ENCODE measurements around the gene DMD. TPM values are rescaled to one million over a fixed set of nuclear protein-coding genes. Genes with fewer than 3 reads are reported as not detected.

The DMD gene
- total and polyA plus RNA-seq, 2 of the 8 experiments (the other 6 are each of a cell fraction or from before 2014, with no cell fraction given) = 4.8 to 7.4 TPM

GRCh38 chrX:32852203-32852602 is 359.1 kb downstream of the DMD start (continued):
- TF ChIP-seq PHF8 (conservative IDR thresholded peaks at IDR 0.05; ENCODE audit: low read depth, low read length) = no peak

DNA sequence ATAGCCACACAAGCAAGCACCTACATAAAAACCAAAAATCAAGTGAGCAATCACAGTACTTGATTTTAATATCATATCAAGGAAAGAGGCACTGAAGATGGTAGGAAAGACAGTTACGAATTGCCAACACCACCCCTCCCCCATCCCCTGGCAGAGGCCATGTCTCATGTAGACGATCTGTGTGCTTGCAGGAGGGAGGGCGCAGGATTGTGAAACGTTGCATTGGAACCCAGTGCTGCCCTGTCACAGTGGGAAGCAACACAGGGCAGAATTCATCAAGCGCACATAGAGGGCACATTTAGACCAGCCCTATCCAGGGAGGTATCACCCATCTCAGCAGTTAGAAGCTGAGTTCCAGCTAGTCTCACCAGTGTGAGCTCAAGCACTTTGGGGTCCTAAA is 359.8 kb downstream of the DMD start:
- H2BK5ac ChIP-seq (ENCODE audit: low read depth, low read length) = no peak overlapping the region
- no peak overlapping the region for H4K8ac ChIP-seq (ENCODE audit: extremely low read depth, insufficient read depth, low read length)
- no peaks in the 10 kb centered on the region for H3K79me2 ChIP-seq (ENCODE audit: control insufficient read depth in 1 of 2, insufficient read depth in 2 of 2, low read length in 2 of 2)
- CTCF ChIA-PET (ENCODE audit: partially characterized antibody) = no interaction called here
- no peak overlapping the region for H2AK5ac ChIP-seq (ENCODE audit: low read depth, low read length)
- DNase-seq (ENCODE audit: low read depth in 1 of 2, low spot score in 2 of 2) (no peak), FAIRE-seq (no peak)
- H2BK120ac ChIP-seq (replicated peaks; ENCODE audit: low read depth, low read length) = no peak overlapping the region
- no CpG with 5 or more reads among the region's 5 CpGs for WGBS, 2 experiments (ENCODE audit: extremely low coverage in 1 of 2, insufficient coverage in 1 of 2, insufficient read length in 1 of 2, insufficient replicate concordance in 2 of 2, low coverage in 1 of 2, low lambda C conversion rate in 2 of 2, missing lambda C conversion rate in 1 of 2)
- no peak overlapping the region for H3K56ac ChIP-seq (replicated peaks; ENCODE audit: insufficient read length, low read depth, low read length)
- no peaks in the 10 kb centered on the region for H3K4me1 ChIP-seq (replicated peaks in 1 of 4; ENCODE audit: control insufficient read depth in 3 of 4, insufficient read depth in 4 of 4, low read length in 3 of 4)
- H2AFZ ChIP-seq (ENCODE audit: low read length) = no peak overlapping the region
- H3K18ac ChIP-seq (ENCODE audit: extremely low read depth, low read length) = no peak overlapping the region
- H2BK20ac ChIP-seq (ENCODE audit: low read length) = no peak overlapping the region
- H3K9ac ChIP-seq (replicated peaks in 1 of 4; ENCODE audit: extremely low read depth in 1 of 4, low read depth in 3 of 4, low read length in 3 of 4) = no peak overlapping the region
- no peak overlapping the region for H3K4ac ChIP-seq (replicated peaks; ENCODE audit: insufficient read length, low read depth, low read length)
- H3K4me2 ChIP-seq (ENCODE audit: insufficient read depth in 1 of 2, low read depth in 2 of 2, low read length in 2 of 2) = no peak overlapping the region
- no peak overlapping the region for H3K14ac ChIP-seq (ENCODE audit: insufficient read length)
- no peak overlapping the region for H2BK15ac ChIP-seq (ENCODE audit: low read length)
- H3K27ac ChIP-seq (ENCODE audit: low read depth, low read length) = no peak overlapping the region
- no peaks in the 10 kb centered on the region for H3K79me1 ChIP-seq (ENCODE audit: low read depth, low read length)
- H3K23me2 ChIP-seq (ENCODE audit: low read depth, low read length) = no peaks in the 10 kb centered on the region
- TF ChIP-seq MAFK (IDR thresholded peaks at IDR 0.05; ENCODE audit: low read depth, low read length) (no peak), USF2 (IDR thresholded peaks at IDR 0.05; ENCODE audit: low read length) (no peak)
- H3K9me3 ChIP-seq (ENCODE audit: insufficient read depth in 2 of 2, low read depth in 1 of 2, low read length in 1 of 2) = no peaks in the 10 kb centered on the region
- H3K4me3 ChIP-seq (ENCODE audit: extremely low read depth in 1 of 4, insufficient read depth in 2 of 4, low read depth in 3 of 4, low read length in 4 of 4) = no peak overlapping the region
- H4K20me1 ChIP-seq (replicated peaks in 1 of 2; ENCODE audit: control insufficient read depth in 1 of 2, insufficient read depth in 2 of 2, low read length in 2 of 2) = no peaks in the 10 kb centered on the region
- H4K5ac ChIP-seq (ENCODE audit: insufficient read length, low read depth, low read length) = no peak overlapping the region
- no peaks in the 10 kb centered on the region for H3K36me3 ChIP-seq (ENCODE audit: control insufficient read depth in 2 of 4, insufficient read depth in 4 of 4, low read length in 3 of 4)
- no peak overlapping the region for H4K91ac ChIP-seq (replicated peaks; ENCODE audit: insufficient read length, low read length)
- H3K23ac ChIP-seq (ENCODE audit: insufficient read length) = no peak overlapping the region
- POLR2A ChIA-PET (ENCODE audit: partially characterized antibody) = no interaction called here
- H3K27me3 ChIP-seq (replicated peaks in 1 of 4; ENCODE audit: control insufficient read depth in 3 of 4, extremely low read depth in 1 of 4, insufficient read depth in 3 of 4, low read length in 3 of 4) = no peaks in the 10 kb centered on the region
- no peak overlapping the region for H2BK12ac ChIP-seq (ENCODE audit: low read depth, low read length)

Data from H1 (cell line).